Kidney (tissue), 14 donors: ENCODE data around the gene NEK8. TPM values are rescaled to one million over a fixed set of nuclear protein-coding genes. Genes with fewer than 3 reads are reported as not detected.
"Not testable (repeated sequence)": the region's sequence is repeated elsewhere in the genome, so short reads cannot be mapped to it uniquely, and the experiment has no call there.

Experiments
- DNase-seq, 5 donors: peaks; one replicate each; pipeline ENCODE4 v3.0.0-alpha.2; 2013 to 2020
- FAIRE-seq: peaks from 2 replicates; lab custom pipeline; 2012; peaks lifted over from hg19 to GRCh38; lab: Jason Lieb, UNC
- H3K27ac ChIP-seq, 2 donors: one replicate each; pipeline ENCODE4 v1.7.0; 2013; ENCODE audit warnings: low read depth in 2 of 2, low read length in 2 of 2, inconsistent platforms in 1 of 2
- H3K27me3 ChIP-seq: one replicate; pipeline ENCODE4 v1.7.1; 2013; ENCODE audit warnings: low read length, inconsistent platforms; ENCODE audit not compliant: control insufficient read depth, insufficient read depth
- H3K36me3 ChIP-seq, 3 donors: one replicate each; pipeline versions ENCODE4 v1.7.0 to v1.7.1; 2013; ENCODE audit warnings: low read length in 3 of 3, control low read depth in 1 of 3, inconsistent platforms in 1 of 3; ENCODE audit not compliant: insufficient read depth in 3 of 3, control insufficient read depth in 2 of 3
- H3K4me1 ChIP-seq, 3 donors: one replicate each; pipeline versions ENCODE4 v1.7.0 to v1.7.1; 2013; ENCODE audit warnings: low read length in 3 of 3, inconsistent platforms in 1 of 3, low read depth in 1 of 3; ENCODE audit not compliant: control insufficient read depth in 2 of 3, insufficient read depth in 2 of 3
- H3K4me3 ChIP-seq, 3 donors: one replicate each; pipeline versions ENCODE4 v1.7.0 to v1.8.1; 2013; ENCODE audit warnings: low read length in 3 of 3, control low read depth in 1 of 3, inconsistent platforms in 1 of 3
- H3K9ac ChIP-seq, 3 donors: one replicate each; pipeline versions ENCODE4 v1.7.0 to v1.7.1; 2013; ENCODE audit warnings: low read length in 3 of 3, control low read depth in 1 of 3, inconsistent platforms in 1 of 3
- H3K9me3 ChIP-seq, 3 donors: one replicate each; pipeline versions ENCODE4 v1.7.0 to v1.7.1; 2013; ENCODE audit warnings: low read length in 3 of 3, control low read depth in 1 of 3, inconsistent platforms in 1 of 3; ENCODE audit not compliant: control insufficient read depth in 2 of 3, insufficient read depth in 1 of 3
- intact Hi-C: fragments of 100-400 bp; cut with DNase I; formaldehyde crosslinking; loops from one replicate; pipeline ENCODE4 v1.11.1; 2022
- polyA plus RNA-seq: library from polyadenylated mRNA; stranded (reverse); fragments of 350-450 nt; fragmentation: Illumina TruSeq; extraction: RNeasy Lipid Tissue Mini Kit (QIAGEN cat#74804); gene quantifications from one replicate; pipeline ENCODE4 v1.2.3, GENCODE V29; 2014; ENCODE audit warnings: low read depth, low replicate concordance; ENCODE audit not compliant: insufficient read depth
- total RNA-seq: library from RNA; stranded (reverse); fragmentation: NEBNext Ultra II Directional; extraction: Animal tissue kit (Norgen Biotek cat#: 25700); gene quantifications from one replicate; pipeline ENCODE4 v1.2.1, GENCODE V29; 2021
- TF ChIP-seq, protein P1 (sequence below): IDR thresholded peaks from 3 replicates; pipeline ENCODE4 v1.5.1; 2012; ENCODE audit warnings: mild to moderate bottlenecking, moderate library complexity, borderline replicate concordance; ENCODE audit not compliant: insufficient read depth; ENCODE audit errors: extremely low read depth
- donor health status: control.
- donor health status: control.
- donor health status: control.
- donor health status: control.
- donor health status: control.
- donor health status: DM: yes; HTN: yes; CAD: no.
- donor health status: Normal renal cell carcinoma (clear cell type).

Gene NEK8
- total and polyA plus RNA-seq, 2 donors from 2014 or later, result 4.7 to 20.6 TPM

DNA sequence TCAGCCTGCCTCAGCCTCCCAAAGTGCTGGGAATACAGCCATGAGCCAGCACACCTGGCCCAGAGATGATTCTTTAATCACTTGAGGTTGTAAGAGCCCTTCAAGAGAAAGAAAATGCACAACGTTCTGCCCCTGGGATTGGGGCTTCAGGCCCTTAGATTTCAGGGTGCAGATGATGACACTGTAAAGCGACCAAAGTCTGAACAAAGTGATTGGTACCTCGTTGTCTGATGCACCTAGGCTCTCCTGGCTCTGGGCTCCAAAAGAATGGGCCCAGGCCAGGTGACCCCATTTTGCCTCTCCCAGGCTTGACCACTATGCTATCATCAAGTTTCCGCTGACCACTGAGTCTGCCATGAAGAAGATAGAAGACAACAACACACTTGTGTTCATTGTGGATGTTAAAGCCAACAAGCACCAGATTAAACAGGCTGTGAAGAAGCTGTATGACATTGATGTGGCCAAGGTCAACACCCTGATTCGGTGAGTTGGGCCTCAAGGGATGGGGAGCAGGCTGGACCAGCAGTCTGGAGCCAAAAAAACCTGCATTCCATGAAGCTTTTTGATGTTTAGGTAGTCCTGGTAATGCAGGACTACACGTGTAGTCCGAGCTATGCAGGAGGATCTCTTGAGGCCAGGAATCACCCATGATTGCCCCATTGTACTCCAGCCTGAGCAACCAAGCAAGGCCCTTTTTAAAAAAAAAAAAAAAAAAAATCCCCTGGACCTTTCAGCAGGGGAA is 6.0 kb upstream of the NEK8 start:
- Histone ChIP-seq H3K27me3 (no peaks in the 10 kb centered on the region), H3K36me3 (peaks cover 8 to 23% (median 16%) of the 10 kb centered on the region in 3 donors), H3K27ac (no peak overlapping the region), H3K4me1 (peaks cover 2 to 37% (median 11%) of the 10 kb centered on the region in 3 donors), H3K4me3 (no peak overlapping the region), H3K9ac (no peak overlapping the region), H3K9me3 (no peaks in the 10 kb centered on the region)
- intact Hi-C loops, result no loop called here
- DNase-seq (no peak), FAIRE-seq (no peak)
- TF ChIP-seq, protein P1, sequence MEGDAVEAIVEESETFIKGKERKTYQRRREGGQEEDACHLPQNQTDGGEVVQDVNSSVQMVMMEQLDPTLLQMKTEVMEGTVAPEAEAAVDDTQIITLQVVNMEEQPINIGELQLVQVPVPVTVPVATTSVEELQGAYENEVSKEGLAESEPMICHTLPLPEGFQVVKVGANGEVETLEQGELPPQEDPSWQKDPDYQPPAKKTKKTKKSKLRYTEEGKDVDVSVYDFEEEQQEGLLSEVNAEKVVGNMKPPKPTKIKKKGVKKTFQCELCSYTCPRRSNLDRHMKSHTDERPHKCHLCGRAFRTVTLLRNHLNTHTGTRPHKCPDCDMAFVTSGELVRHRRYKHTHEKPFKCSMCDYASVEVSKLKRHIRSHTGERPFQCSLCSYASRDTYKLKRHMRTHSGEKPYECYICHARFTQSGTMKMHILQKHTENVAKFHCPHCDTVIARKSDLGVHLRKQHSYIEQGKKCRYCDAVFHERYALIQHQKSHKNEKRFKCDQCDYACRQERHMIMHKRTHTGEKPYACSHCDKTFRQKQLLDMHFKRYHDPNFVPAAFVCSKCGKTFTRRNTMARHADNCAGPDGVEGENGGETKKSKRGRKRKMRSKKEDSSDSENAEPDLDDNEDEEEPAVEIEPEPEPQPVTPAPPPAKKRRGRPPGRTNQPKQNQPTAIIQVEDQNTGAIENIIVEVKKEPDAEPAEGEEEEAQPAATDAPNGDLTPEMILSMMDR, result no peak

DNA sequence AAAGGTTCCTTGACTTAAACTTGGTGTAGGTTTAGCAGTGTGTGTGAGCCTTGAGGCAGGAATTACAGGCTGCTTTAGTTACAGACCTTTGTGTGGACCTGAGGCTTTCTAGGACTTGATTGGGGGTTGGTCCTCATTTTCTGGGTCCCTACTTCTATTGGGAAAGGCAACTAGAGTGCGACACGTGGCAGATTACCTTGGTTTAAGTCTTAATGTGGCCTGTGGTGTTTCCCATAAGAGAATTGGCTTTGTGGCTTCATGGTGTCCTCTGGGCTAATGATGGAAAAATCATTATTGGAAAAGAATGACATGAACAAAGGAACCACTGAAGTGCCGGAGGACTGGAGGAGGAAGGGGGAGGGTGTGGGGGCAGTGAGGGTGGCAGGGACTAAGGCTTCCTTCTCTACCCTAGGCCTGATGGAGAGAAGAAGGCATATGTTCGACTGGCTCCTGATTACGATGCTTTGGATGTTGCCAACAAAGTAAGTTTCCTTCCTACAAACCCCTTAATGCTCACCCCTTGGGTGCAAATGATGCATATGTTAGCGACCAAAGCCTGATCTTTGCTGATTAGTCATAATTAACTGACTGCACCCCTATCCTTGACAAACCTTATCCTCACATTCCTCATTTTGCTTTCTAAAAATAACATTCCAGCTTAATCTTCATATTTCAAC is 5.3 kb upstream of the NEK8 start:
- intact Hi-C loops, result no loop called here
- no peaks in the 10 kb centered on the region for H3K27me3 ChIP-seq
- TF ChIP-seq, protein P1, result no peak
- H3K4me1 ChIP-seq, result peaks cover 2 to 38% (median 11%) of the 10 kb centered on the region in 3 donors
- peaks cover 8 to 23% (median 16%) of the 10 kb centered on the region in 3 donors for H3K36me3 ChIP-seq
- no peak overlapping the region for H3K27ac ChIP-seq
- no peak overlapping the region for H3K4me3 ChIP-seq
- no peaks in the 10 kb centered on the region for H3K9me3 ChIP-seq
- no peak overlapping the region for H3K9ac ChIP-seq
- FAIRE-seq (no peak), DNase-seq (no peak)

DNA sequence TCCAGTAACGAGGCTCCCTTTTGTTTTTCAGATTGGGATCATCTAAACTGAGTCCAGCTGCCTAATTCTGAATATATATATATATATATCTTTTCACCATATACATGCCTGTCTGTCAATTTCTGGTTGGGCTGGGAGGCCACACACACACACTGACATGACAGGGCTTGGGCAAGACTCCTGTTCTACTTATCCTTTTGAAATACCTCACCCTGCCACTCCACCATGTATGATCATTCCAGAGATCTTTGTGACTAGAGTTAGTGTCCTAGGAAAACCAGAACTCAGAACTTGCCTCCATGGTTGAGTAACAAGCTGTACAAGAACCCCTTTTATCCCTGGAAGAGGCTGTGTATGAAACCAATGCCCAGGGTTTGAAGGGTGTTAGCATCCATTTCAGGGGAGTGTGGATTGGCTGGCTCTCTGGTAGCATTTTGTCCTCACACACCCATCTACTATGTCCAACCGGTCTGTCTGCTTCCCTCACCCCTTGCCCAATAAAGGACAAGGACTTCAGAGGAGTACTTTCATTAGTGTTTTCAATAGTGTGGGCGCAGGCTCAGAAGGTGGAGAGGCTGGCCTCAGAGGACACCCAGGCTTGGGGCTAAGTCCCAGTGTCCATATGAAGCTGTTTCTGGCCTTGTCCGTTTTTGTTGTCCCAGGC is 4.6 kb upstream of the NEK8 start:
- intact Hi-C loops, H3K9ac ChIP-seq, H3K4me3 ChIP-seq, H3K27ac ChIP-seq, H3K9me3 ChIP-seq, FAIRE-seq, H3K27me3 ChIP-seq, DNase-seq: not testable (repeated sequence)
- peaks cover 0 to 33% (median 8%) of the 10 kb centered on the region in 3 donors for H3K4me1 ChIP-seq
- H3K36me3 ChIP-seq, result peaks cover 8 to 23% (median 16%) of the 10 kb centered on the region in 3 donors
